ENCODE data around the gene PLD1. TPM values are rescaled to one million over a fixed set of nuclear protein-coding genes. Genes with fewer than 3 reads are reported as not detected.

The PLD1 gene
- total and polyA plus RNA-seq, 2 of the 8 experiments (the other 6 are each of a cell fraction or from before 2014, with no cell fraction given): 1.2 to 2.6 TPM

DNA sequence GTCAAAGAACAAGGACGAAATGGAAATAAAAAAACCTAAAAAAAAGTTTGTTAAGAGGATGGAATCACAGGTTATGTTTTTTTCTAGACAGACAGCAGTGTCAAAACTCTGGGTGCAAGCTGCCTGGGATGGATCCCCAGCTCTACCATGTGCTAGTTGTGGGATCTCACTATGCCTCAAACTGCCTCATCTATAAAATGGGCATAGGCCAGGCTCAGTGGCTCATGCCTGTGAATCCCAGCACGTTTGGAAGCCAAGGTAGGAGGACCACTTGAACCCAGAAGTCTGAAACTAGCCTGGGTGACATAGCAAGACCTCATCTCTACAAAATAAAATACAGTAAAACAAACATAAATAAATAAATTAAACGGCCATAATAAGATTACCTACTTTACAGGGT is 4.6 kb downstream of the PLD1 start:
- H3K23me2 ChIP-seq (ENCODE audit: low read depth, low read length): peaks cover 7% of the 10 kb centered on the region; the same call in 1 of the 2 replicates
- H2BK15ac ChIP-seq (ENCODE audit: low read length): no peak overlapping the region
- H3K27ac ChIP-seq (ENCODE audit: low read depth, low read length): no peak overlapping the region
- no peak overlapping the region for H2BK12ac ChIP-seq (ENCODE audit: low read depth, low read length)
- H4K20me1 ChIP-seq (replicated peaks in 1 of 2; ENCODE audit: control insufficient read depth in 1 of 2, insufficient read depth in 2 of 2, low read length in 2 of 2): no peaks in the 10 kb centered on the region
- H3K79me2 ChIP-seq (ENCODE audit: control insufficient read depth in 1 of 2, insufficient read depth in 2 of 2, low read length in 2 of 2): no peaks in the 10 kb centered on the region
- no peak overlapping the region for H4K8ac ChIP-seq (ENCODE audit: extremely low read depth, insufficient read depth, low read length)
- no peak overlapping the region for H3K9ac ChIP-seq (replicated peaks in 1 of 4; ENCODE audit: extremely low read depth in 1 of 4, low read depth in 3 of 4, low read length in 3 of 4)
- no peak overlapping the region for H3K23ac ChIP-seq (ENCODE audit: insufficient read length)
- no peak overlapping the region for H2AK5ac ChIP-seq (ENCODE audit: low read depth, low read length)
- H3K56ac ChIP-seq (replicated peaks; ENCODE audit: insufficient read length, low read depth, low read length): no peak overlapping the region
- H3K18ac ChIP-seq (ENCODE audit: extremely low read depth, low read length): no peak overlapping the region
- no peak overlapping the region for H2AFZ ChIP-seq (ENCODE audit: low read length)
- H3K27me3 ChIP-seq (replicated peaks in 1 of 4; ENCODE audit: control insufficient read depth in 3 of 4, extremely low read depth in 1 of 4, insufficient read depth in 3 of 4, low read length in 3 of 4): peaks cover 0 to 18% (median 14%) of the 10 kb centered on the region in 4 experiments; a peak in 5 of 7 replicates
- H4K5ac ChIP-seq (ENCODE audit: insufficient read length, low read depth, low read length): no peak overlapping the region
- no peak overlapping the region for H2BK5ac ChIP-seq (ENCODE audit: low read depth, low read length)
- H3K36me3 ChIP-seq (ENCODE audit: control insufficient read depth in 2 of 4, insufficient read depth in 4 of 4, low read length in 3 of 4): no peaks in the 10 kb centered on the region
- H3K4me3 ChIP-seq (ENCODE audit: extremely low read depth in 1 of 4, insufficient read depth in 2 of 4, low read depth in 3 of 4, low read length in 4 of 4): no peak overlapping the region
- ChIA-PET CTCF (ENCODE audit: partially characterized antibody) (no interaction called here), POLR2A (ENCODE audit: partially characterized antibody) (no interaction called here)
- no peaks in the 10 kb centered on the region for H3K9me3 ChIP-seq (ENCODE audit: insufficient read depth in 2 of 2, low read depth in 1 of 2, low read length in 1 of 2)
- H3K4me2 ChIP-seq (ENCODE audit: insufficient read depth in 1 of 2, low read depth in 2 of 2, low read length in 2 of 2): no peak overlapping the region
- WGBS, 2 experiments (ENCODE audit: extremely low coverage in 1 of 2, insufficient coverage in 1 of 2, insufficient read length in 1 of 2, insufficient replicate concordance in 2 of 2, low coverage in 1 of 2, low lambda C conversion rate in 2 of 2, missing lambda C conversion rate in 1 of 2): 54% methylated on average over 3 of the region's 3 CpGs; no CpG with 5 or more reads in 1 of the 2 experiments
- H3K14ac ChIP-seq (ENCODE audit: insufficient read length): no peak overlapping the region
- no peak overlapping the region for H2BK20ac ChIP-seq (ENCODE audit: low read length)
- DNase-seq (ENCODE audit: low read depth in 1 of 2, low spot score in 2 of 2): no peak
- no peak for FAIRE-seq
- no peaks in the 10 kb centered on the region; a peak in 2 of 7 replicates for H3K4me1 ChIP-seq (replicated peaks in 1 of 4; ENCODE audit: control insufficient read depth in 3 of 4, insufficient read depth in 4 of 4, low read length in 3 of 4)
- H3K4ac ChIP-seq (replicated peaks; ENCODE audit: insufficient read length, low read depth, low read length): no peak overlapping the region
- H4K91ac ChIP-seq (replicated peaks; ENCODE audit: insufficient read length, low read length): no peak overlapping the region
- TF ChIP-seq CREB1 (IDR thresholded peaks at IDR 0.05) (no peak), KDM1A (IDR thresholded peaks at IDR 0.05; ENCODE audit: borderline replicate concordance, low read length) (no peak), NANOG (IDR thresholded peaks at IDR 0.05; ENCODE audit: insufficient read depth, low read depth, low read length, poor library complexity, severe bottlenecking) (no peak), SRF (IDR thresholded peaks at IDR 0.05; ENCODE audit: low read depth, low read length) (no peak), KDM5A (IDR thresholded peaks at IDR 0.05; ENCODE audit: low read length) (no peak), HDAC2 (IDR thresholded peaks at IDR 0.05; ENCODE audit: borderline replicate concordance in 1 of 2, low read depth in 2 of 2, low read length in 2 of 2) (no peak)
- TF ChIP-seq, protein P1, sequence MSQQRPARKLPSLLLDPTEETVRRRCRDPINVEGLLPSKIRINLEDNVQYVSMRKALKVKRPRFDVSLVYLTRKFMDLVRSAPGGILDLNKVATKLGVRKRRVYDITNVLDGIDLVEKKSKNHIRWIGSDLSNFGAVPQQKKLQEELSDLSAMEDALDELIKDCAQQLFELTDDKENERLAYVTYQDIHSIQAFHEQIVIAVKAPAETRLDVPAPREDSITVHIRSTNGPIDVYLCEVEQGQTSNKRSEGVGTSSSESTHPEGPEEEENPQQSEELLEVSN (IDR thresholded peaks at IDR 0.05): no peak
- H2BK120ac ChIP-seq (replicated peaks; ENCODE audit: low read depth, low read length): no peak overlapping the region
- H3K79me1 ChIP-seq (ENCODE audit: low read depth, low read length): no peaks in the 10 kb centered on the region

Data from H1 (cell line).